Renal cortex interstitium (tissue), 11 donors: Measurements from ENCODE around the gene ACOT4. TPM values are rescaled to one million over a fixed set of nuclear protein-coding genes. Genes with fewer than 3 reads are reported as not detected.
A peak's percentile ranks its signal among the peaks of the same experiment; 100 is the strongest.
"Not testable (repeated sequence)": the region's sequence is repeated elsewhere in the genome, so short reads cannot be mapped to it uniquely, and the experiment has no call there.

Experiments
- DNase-seq, 11 donors: peaks; one replicate each; pipeline ENCODE4 v3.0.0-alpha.2; 2013; ENCODE audit warnings: low read depth in 9 of 11, low spot score in 4 of 11; ENCODE audit errors: extremely low read depth in 1 of 11
- polyA plus RNA-seq, 3 donors: library from polyadenylated mRNA; unstranded; fragments of 120-200 nt; gene quantifications; one replicate each; pipeline ENCODE4 v1.2.1, GENCODE V29; 2013; ENCODE audit not compliant: insufficient read length in 3 of 3

ACOT4 gene
- polyA plus RNA-seq, 3 donors: 3.3 to 3.5 (median 3.5) TPM

DNA sequence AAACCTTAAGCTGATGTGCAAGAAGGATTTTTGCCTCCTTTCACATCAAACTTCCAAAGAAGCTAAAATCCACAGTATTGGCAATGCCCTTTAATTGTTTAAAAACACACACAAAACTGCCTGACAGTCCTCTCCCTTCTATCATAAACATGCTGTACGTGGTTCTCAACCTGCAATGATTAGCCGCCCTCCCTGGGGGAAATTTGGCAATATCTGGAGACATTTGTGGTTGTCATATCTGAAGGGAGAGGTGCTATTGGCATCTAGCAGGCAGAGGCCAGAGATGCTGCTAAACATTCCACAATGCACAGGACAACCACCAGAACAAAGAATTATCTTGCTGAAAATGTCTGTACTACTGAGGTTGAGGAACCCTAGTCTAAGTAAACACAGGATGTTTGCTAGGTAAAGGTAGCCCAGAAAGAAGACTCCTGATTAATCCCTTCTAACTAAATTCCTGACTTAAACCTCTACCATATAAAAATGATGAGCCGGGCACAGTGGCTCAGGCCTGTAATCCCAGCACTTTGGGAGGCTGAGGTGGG, 21.8 kb downstream of the ACOT4 start:
- no peak for DNase-seq

- DNase-seq: no peak
Measured at GRCh38 chr14:73616831-73617230, 25.2 kb downstream of the ACOT4 start.

- DNase-seq: no peak
Measured at GRCh38 chr14:73619524-73619923, 27.9 kb downstream of the ACOT4 start.

DNA sequence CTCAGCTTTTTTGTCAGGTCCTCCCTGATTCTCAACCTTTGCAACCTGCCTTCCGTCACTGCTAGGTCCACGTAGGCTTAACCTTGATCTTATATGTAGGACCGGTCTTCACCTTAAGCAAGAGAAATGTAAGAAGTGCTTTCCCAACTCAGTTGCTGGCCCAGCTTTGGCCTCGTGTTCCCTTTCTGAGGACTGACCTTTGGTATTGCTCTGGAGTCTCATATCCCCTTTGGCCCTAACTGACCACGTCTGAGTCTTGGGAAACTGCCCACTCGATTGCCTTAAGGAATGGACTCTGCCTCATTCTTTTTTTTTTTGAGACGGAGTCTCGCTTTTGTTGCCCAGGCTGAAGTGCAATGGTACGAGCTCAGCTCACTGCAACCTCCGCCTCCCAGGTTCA, 28.6 kb downstream of the ACOT4 start:
- DNase-seq: no peak

- DNase-seq: no peak
Measured at GRCh38 chr14:73623504-73624054, 31.9 kb downstream of the ACOT4 start.

DNA sequence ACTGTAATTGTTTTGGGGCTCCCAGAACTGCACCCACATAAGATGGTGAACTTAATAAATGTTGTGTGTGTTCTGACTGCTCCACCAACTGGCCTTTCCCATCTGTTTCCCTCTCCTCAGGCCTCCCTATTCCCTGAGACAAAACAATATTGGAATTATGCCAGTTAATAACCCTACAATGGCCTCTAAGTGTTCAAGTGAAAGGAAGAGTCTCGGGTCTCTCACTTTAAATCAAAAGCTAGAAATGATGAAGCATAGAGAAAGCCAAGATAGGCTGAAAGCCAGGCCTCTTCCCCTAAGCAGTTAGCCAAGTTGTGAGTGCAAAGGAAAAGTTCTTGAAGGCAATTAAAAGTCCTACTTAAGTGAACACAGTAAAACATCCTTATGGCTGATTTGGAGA, 34.0 kb downstream of the ACOT4 start:
- no peak for DNase-seq

DNA sequence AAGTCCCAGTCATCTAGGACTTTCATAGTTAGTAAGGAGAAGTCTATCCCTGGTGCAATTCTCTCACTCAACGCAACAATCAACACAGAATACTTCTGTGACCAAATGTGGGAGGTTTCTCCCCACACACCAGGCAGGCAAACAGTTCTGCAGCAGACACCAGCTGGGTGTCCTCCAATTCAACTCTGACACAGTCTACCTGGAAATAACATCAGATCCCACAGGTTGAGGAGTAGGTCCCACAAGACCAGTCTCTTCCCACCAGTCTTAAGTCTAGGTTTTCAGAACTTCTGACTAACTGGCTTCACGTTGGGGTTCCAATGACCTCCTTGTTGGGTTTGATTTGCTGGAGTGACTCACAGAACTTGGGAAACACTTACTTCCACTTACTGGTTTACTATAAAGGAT, 35.5 kb downstream of the ACOT4 start:
- no peak for DNase-seq

DNA sequence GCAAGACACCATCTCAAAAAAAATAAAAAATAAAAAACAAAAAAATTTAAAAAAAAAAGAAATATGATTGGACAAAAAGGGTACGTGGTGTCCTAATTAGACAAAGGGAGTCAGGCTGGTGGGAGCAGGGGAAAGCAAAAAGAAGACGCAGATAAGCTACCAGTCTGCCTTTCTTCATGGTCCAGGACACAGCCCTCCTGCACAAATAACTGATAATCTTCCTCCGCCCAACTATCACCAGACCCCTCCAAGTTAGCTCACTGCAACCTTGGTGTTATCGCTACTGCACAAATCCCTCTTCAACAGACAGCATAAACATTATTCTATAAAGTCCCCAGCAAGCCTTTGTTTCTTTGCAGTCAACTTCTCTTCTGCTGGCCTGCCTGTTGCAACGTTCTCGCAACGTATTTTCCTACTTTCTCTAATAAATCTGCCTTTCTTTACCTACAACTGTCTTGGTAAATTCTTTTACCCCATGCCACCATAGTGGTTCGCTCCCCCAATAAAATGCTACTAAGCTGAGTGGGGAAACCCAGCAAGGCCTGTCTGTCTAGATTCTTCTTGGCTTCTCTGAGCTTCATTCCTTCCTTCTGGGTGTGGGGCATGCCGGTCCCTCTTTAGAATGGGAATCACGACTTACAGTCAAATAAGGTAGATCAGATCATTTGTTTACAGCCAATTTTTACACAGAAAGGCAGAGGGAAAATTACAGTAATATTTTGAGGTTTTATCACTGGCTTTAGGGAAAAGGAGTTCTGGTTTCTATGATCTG, 38.5 kb downstream of the ACOT4 start:
- no peak for DNase-seq

DNA sequence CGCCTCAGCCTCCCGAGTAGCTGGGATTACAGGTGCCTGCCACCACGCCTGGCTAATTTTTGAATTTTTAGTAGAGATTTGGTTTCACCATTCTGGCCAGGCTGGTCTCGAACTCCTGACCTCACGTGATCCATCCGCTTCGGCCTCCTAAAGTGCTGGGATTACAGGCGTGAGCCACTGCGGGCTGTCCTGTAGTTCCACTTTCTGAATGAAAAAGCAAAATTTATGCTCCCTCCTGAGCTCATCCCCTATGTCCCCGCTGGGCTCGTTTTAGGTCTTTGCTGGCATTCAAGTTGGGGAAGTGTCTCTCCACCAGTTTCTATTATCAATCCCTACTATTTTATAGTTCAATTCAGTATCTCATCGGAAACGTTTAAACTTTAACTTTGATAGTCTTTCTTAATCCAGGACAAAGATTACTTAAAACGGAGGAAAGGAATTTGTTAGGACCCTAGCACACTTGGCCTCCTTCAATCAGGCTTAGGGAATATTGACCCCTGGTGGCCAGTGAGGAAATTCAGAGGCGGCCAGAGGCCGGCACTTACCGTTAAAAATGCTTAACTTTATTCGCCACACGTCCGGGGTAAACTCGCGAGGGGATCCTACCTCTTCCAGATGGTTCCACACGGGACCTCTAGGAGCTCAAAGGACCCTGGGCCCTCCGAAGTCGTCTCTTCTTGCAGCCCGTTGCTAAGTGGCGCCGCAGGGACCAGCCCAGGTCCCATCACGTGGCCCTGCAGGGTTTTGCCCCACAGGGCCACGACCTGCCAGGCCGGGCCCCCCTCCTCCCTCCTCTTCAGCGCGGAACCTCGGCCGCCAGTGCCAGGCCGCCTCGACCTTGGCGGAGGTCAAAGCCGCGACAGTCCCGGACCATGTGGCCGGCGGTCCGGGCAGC, 41.7 kb downstream of the ACOT4 start:
- DNase-seq: peak in 9 of 11 donors; percentile 43 to 77 (median 64)

GRCh38 chr14:73634011-73634833, 42.5 kb downstream of the ACOT4 start:
- DNase-seq: peak in 2 of 11 donors; percentile 15 to 20

DNA sequence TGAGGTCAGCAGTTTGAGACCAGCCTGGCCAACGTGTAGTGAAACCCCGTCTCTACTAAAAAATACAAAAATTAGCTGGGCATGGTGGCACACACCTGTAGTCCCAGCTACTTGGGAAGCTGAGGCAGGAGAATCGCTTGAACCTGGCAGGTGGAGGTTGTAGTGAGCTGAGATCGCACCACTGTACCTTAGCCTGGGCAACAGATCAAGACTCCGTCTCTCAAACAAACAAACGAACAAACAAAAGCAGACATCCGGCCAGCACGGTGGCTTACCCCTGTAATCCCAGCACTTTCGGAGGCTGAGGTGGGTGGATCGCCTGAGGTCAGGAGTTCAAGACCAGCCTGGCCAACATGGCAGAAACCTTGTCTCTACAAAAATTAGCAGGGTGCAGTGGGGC, 44.7 kb downstream of the ACOT4 start:
- DNase-seq: not testable (repeated sequence)

DNA sequence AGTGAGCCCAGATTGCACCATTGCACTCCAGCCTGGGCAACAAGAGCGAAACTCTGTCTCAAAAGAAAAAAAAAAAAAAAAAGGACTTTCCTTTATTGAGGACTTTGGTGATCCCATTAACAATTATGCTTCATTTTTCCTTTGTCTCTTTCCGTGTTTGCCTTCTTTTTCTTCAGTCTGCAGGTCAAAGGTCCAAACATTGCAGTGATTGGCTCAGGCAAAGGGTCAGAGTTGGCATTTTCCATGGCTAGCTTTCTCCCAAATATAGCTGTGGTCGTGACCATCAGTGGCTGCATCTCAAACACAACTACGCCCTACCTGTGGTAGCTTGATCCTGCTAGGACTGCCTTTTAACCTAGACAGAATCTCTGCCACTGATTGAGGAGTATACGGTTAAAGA, 46.2 kb downstream of the ACOT4 start:
- DNase-seq: no peak

DNA sequence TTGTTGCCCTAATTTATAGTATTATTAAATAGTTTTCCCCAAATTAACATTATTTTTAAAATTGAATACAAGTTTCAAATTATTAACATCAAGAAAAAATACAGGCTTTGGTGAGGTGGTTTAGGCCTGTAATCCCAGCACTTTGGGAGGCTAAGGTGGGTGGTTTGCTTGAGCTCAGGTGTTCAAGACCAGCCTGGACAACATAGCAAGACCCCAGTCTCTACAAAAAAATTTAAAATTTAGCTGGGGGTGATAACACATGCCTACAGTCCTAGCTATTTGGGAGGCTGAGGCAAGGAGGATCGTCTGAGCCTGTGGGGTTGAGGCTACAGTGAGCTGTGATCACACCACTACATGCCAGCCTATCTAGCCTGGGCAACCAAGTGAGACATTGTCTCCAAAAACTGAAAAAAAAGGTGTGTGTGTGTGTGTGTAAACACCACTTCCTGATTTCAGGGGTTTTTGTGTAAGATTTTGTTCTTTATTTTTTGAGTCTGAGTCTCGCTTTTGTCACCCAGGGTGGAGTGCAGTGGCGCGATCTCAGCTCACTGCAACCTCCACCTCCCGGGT, 49.2 kb downstream of the ACOT4 start:
- DNase-seq: no peak

- DNase-seq: peak; percentile 79 to 93 (median 89)
Measured at GRCh38 chr14:73644531-73645247, 53.0 kb downstream of the ACOT4 start, which contains the start of gene DNAL1. TSS of gene DNAL1 (plus strand) at chr14:73644986. CDS start at chr14:73645040, 54 bp downstream.

GRCh38 chr14:73645248-73645610, 53.6 kb downstream of the ACOT4 start:
- DNase-seq: no peak
